HG02588 (cell line): ENCODE data around the gene CUX1.

Source experiments
- ATAC-seq: cut with Tn5 transposase; IDR thresholded peaks from one replicate; pipeline ENCODE4 v1.9.1; 2021; ENCODE audit warnings: mild to moderate bottlenecking, moderate library complexity; ENCODE audit not compliant: unreplicated experiment

Gene CUX1

GRCh38 chr7:102089175-102090098 is 272.0 kb downstream of the CUX1 start:
- no peak for ATAC-seq

DNA sequence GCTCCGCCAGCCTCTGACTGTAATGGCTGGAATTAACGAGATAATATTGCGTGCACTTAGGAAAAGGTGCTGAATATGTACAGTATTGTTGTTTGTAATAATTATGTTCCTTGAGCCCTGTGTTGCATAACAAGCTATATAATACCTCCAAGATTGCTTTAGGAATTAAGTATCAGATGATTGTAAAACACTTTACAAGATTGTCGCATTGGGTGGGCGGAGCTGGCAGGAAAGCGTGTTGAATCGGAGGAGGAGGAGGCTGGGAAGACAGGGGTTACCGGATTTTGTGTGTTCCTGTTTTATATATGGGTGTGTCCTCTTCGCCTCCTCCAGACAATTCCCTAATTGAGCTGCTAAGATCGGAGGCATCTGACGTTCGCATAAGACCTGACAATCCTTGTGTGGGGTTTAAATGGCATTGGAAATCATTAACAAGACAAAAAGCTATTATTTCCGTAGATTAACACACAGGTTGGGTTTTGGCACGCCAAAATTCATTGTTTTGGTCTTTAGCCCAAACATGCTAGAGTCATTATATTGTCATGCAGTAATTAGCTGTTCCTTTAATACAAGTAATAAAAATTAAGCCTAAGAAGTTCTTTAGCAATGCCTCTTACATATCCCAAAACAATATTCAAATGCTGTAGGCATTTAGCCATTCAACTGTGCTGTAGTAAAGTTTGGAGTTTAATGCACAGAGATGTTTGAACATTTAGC is 276.3 kb downstream of the CUX1 start:
- ATAC-seq = no peak

DNA sequence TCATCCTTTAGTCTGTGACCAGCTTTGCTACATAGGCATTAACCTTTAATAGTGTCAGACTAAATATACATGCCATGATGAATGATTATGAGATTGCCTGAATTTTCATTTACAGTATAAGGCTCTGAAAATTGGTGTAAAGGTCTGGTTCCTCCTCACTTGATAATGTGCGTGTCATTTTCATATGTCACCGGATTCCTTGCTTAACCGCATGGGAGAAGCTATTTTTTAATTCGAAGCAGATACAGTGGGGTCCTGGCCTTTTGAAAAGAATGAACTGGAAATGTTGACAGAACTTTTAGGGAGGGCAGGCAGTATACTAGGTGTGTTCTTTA is 276.9 kb downstream of the CUX1 start:
- ATAC-seq = no peak

DNA sequence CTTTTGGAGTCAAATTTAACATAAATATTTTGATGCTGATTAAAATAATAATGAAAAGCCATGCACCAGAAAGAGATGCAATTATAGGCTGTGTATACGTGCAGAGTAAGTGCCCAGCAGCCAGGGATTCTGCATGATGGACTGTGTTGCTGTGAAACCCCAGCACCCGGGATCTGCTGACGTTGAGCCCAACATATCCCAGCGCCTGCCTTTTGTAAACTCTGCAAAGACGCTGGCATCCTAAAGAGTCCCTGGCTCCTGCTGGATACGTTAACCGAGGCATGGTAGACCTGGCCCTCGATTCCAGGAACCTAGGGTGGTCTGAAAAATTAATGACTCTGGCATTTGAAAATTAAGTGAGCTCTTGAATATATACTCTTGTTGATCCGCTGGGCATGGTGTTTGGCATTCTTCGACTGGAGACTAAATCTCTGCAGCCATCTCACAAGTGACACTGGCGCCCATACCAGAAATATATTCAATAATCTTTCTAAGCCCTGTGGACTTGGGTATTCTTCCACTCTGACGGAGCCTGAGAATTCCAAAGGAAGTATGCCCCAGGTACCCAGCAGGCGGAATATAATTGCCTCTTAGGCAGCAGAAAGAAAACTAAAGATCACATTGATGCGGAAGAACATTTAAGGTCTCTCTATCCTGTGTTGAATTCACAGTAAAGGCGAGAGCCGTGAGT is 278.0 kb downstream of the CUX1 start:
- ATAC-seq = no peak

DNA sequence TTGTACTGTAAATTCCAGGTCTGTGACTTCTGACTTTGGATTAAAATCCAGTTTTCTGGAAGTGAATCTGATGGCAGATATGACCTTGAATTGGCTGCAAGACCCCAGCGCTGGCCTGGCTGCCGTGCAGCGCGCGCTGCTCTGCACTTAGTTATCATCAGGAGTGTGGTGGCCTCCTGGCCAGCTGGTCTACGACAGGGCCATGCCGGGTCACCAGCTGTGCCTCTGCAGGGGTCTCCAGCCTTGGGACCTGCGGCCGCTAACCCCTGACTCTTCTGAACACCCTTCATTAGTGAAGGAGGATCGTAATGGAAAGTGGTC is 278.5 kb downstream of the CUX1 start:
- ATAC-seq = no peak

DNA sequence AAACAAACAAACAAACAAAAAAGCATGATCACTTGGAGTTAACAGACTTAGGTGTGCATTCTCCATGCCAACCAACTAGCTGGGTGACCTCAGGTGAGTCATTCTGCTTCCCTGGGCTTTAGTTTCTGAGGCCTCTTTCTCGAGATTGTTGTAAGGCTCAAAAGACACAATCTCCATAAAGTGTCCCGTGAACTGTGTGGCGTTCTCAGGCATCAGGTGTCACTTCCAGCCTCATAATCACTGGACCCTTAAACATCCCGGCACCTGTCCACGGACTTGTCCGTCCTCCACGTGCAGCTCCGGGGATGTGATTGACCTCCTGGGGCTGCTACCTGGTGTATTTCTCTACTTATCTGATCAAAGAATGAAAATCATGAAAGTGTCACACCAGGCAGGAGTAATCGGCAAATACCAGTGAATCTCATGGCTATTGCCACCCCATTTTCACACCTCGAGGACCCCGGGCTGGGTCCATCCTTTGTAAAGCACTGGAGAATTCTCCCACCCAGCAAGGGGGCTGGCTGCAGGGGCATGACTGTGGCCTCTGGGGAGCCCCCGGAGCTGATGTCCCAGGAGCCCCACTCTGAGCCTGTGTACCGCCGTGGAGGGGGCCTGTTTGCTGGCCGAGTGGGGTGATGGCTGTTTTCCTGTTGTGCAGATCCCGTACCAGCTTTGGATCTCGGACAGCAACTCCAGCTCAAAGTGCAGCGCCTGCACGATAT is 279.4 kb downstream of the CUX1 start:
- ATAC-seq = no peak

- ATAC-seq = no peak
Measured at GRCh38 chr7:102097601-102098161, 280.3 kb downstream of the CUX1 start.

- ATAC-seq = no peak
Measured at GRCh38 chr7:102098986-102099385, 281.6 kb downstream of the CUX1 start.

DNA sequence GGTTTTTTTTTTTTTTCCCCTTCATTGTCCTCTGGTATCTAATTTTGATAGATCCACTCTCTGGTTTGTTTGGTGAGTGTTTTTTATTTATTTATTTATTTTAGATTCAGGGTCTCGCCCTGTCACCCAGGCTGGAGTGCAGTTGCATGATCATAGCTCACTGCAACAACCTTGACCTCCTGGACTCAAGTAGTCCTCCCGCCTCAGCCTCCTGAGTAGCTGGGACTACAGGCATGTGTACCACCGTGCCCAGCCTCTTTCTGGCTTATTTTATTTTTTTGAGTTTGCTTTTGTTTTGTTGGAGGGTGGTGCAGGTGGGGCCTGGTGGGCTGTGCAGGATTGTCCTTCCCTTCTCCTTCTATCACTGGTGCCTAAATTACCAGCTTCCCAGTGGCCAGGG is 282.0 kb downstream of the CUX1 start:
- no peak for ATAC-seq

DNA sequence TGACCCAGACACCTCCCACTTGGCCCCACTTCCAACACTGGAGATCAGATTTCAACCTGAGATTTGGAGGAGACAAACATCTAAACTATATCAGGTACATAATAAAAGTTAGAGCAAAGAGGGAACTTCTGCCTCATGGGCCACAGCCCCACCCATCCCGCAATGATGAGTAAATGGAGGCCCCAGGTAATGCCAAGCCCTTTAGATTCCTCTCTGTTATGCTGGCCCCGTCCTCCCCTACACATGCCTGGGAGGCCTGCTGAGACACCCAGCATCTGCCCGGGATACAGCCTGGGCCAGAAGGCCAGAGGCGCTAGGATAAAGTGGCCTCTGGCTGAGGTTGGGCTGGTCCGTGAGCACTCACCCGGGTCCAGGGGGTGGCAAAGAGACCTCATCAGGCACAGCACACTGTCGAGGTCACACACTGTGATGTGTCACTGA is 283.7 kb downstream of the CUX1 start:
- no peak for ATAC-seq

GRCh38 chr7:102101926-102102325 is 284.5 kb downstream of the CUX1 start:
- no peak for ATAC-seq

- no peak for ATAC-seq
Measured at GRCh38 chr7:102103027-102103372, 285.6 kb downstream of the CUX1 start.

DNA sequence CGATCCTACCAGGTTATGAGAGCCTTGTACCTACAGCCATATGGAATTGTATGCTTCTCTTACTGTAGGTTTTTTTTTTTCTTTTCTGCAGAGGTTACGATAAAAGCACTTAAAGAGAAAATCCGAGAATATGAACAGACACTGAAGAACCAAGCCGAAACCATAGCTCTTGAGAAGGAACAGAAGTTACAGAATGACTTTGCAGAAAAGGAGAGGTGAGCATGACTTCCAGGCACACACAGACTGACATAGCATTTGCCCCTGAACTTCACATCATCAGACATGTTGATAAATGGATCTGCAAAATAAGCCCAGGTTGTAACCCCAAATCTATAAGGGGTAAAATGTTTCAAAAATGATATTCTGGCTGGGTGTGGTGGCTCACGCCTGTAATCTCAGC is 286.8 kb downstream of the CUX1 start:
- ATAC-seq = no peak

GRCh38 chr7:102106625-102107024 is 289.2 kb downstream of the CUX1 start:
- ATAC-seq = no peak

DNA sequence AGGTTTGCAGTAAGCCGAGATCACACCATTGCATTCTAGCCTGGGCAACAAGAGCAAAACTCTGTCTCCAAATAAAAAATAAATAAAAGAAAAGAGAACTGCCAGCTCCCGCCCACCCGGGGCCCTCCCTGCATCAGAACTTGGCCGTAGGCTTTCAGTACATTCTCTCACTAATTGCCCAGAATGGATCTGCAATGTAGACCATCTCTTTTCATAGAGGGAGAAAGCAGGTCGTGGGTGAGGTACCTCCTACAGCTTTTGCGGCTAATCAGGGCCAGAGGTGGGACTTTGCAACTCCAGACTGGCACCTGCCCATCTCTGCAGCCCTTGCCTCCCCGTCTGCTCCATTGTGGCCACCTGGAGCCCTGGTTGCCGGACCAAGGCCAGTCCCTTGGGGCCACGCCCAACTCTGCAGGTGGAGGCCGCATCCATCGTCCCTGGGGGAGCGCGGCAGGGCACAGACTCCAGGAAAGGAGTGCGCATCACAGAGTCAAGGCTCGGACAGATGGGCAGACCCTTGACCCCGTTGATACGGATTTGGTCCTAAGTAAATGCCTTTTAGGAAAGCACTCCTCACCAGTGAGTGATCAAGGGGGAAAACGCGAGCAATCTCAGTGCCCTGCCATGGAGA is 290.2 kb downstream of the CUX1 start:
- no peak for ATAC-seq

DNA sequence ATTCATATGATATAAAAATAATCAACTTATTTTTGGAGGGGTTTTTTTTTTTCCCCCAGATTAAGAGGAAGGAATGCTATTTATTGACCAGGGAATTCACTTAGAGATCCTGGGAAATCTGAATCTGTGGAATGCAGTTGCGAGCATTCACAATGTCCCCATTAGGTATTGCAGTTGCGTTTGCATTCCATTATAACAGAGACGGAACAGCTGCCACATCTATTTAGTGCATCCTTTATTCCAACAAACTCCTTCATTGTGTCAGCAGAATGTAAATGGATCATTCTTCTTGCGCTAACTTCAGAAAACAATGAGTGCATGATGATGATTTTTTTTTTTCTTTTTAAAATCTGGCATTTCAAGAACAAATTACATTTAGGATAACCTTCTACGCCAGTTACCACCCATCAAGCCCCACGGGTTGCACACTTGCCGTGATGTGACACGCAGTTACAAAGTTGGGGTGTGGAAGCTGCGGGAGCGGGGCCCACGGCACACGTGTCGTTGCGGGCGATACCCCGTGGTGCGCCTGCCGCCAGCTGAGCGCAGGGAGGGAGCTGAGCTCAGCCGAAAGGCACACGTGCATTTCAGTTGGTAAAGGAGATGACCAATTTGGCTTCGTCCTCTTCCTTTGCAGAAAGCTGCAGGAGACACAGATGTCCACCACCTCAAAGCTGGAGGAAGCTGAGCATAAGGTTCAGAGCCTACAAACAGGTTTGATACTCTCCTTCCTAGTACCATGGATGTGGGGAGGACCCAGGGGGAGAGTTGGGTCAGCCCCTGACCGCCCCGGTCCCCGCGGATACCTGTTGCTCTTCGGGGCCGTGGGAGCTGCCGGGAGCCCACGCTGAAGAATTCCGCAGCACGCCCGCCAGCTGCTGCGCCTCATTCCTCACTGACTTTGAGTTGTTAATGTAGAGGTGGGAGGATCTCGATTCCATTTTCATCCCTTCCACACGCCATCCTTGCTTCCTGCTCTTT is 293.9 kb downstream of the CUX1 start:
- no peak for ATAC-seq

DNA sequence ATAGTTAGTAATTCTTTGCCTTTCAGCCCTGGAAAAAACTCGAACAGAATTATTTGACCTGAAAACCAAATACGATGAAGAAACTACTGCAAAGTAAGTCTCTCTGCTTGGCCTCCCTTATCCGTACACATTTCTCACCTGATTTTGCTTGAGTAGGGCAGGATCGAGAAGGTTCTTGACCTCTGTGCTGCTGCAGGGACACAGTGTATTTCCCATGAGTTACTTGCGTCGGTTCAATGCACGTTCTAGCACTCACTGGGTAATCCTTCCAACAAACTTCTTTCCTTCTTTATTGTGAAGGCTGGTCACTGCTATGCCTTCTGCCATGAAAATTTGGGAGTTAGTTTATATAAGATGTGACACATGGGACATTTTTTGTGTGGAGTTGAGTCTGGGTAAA is 297.8 kb downstream of the CUX1 start:
- no peak for ATAC-seq

- no peak for ATAC-seq
Measured at GRCh38 chr7:102115931-102116330, 298.5 kb downstream of the CUX1 start.

- ATAC-seq = no peak
Measured at GRCh38 chr7:102117743-102118142, 300.3 kb downstream of the CUX1 start.
